OCI-M2 (cell line): ENCODE measurements around the gene HPRT1.

ENCODE experiments used
- DNase-seq: peaks from one replicate; lab custom pipeline; 2025; ENCODE audit not compliant: unreplicated experiment; lab: John Stamatoyannopoulos, UW

Gene HPRT1

DNA sequence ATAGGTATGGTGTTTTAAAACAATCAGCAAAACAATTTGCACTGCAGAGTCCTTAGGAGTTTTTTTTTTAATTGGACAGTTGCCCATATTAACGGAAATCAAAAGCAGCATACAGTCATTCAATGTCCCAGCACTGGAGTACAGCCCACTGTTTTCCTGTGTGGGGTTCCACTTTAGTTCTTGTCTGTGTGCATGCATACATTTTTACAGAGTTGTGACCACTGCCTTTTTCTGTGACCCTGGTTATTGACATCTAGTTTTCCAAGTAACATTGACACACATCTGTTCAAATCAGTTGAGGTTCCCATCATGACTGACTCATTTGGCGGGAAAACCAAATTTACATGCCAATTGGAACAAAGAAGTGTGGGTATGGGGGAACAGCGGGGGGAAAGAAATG, 83.3 kb downstream of the HPRT1 start:
- no peak for DNase-seq

DNA sequence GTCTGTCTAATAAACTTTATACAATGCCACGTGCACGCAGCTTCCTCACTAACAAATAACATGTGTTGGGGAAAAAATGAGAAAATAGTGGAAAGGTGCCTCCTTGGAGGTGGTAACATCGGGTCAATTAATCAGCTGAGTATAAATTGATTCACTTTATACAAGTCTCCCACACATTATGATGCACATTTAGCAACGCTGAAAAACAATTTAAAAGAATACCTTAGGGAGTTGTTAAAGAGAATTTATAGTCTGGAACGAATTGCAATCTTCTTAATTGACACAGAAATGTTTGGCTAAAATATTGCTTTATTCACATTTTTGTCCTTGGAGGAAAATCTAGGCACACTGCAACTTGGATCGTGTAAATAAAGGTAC, 84.2 kb downstream of the HPRT1 start:
- no peak for DNase-seq

DNA sequence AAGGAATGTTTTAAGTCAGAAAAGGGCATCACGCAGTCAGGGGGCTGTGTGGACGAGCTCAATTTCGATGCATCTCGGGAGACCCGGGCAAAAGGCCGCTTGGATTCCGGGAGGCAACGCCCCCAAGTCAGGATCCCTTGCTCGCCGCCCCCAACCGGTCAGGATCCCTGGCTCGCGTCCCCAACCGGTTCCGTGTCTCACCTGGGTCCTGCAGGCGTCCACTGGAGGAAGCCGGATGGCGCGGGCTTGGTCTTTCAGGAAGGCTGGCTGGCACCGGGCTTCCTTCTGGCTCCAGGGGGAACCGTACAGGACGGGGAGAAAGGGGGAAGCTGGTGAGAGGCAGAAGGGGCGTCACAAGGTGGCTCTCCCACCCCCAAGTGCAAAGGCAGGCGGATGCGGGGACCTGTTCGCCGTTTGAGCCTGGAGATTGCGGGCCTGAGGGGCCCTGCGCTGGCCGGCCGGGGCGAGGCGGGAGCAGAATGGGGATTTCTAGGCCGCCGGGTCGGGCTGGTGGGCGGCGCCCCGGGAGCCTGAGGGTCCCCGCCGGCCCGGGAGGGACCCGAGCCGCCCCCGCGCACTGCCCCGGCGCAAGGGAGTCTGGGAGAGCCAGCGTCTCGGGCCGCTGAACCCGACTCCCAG, 84.7 kb downstream of the HPRT1 start:
- DNase-seq: no peak

DNA sequence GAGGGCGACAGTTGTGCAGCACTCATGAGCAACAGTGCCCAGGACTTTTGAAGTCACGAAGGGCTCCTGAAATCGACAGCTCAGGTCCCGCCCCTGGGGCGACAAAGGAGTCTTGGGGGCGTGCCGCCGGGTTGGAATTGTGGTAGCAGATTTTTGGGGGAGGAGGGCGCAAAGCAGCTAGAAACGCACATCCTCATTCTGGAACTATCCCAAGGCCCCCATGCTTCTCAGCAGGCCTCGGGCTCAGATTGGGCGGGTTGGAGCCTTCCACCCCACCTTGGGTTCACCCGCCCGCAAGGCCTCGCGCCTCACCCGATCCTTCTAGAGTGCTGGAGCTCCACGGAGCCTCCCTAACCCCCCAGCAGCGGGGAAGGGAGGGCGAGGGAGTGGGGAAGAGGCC, 85.5 kb downstream of the HPRT1 start:
- DNase-seq: no peak

DNA sequence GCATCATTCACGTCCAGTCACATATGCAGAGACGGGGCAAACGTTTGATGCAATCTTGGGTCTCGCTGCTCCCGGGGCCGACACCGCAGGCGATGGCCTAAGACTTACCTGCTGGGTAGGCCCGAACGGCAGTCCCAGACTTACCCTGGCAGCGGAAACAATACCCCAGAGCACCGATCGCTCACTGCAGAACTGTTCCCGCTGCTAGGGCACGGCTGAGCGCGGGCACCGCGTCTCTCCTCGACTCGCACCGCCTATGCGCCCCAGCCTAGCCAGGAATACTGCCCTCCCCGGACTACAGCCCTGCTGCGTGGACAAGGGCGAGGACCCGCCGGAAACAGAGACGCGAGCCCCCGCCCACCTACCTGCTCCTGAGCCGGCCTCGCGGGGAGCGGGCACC, 86.2 kb downstream of the HPRT1 start:
- no peak for DNase-seq

DNA sequence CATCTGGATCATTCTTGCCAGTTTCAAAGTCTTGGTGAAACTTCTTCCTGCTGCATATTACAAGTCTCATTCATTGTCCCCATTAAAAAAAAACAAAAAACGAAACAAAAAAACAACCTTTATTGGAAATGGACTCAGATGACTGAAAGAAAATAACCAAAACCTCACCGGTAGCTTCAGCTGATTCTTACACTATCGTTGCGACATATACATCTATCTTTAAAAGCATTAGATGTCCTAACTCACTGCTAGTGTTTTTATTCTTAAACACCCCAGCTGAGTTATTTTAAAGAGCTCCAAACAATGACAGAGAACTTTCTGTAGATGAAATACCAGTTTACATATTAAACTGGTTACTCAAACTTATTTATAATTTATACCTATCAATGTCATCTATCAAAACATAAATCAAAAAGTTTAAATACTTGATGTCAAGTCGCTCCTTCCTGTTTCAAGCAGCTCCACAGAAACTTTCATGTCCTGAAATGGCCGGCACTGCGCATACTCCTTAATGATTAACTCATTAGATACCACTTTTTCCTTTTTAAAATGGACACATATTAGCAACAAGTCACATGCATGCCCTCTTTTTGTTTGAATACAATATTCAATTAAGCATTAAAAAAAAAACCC, 87.2 kb downstream of the HPRT1 start:
- no peak for DNase-seq

DNA sequence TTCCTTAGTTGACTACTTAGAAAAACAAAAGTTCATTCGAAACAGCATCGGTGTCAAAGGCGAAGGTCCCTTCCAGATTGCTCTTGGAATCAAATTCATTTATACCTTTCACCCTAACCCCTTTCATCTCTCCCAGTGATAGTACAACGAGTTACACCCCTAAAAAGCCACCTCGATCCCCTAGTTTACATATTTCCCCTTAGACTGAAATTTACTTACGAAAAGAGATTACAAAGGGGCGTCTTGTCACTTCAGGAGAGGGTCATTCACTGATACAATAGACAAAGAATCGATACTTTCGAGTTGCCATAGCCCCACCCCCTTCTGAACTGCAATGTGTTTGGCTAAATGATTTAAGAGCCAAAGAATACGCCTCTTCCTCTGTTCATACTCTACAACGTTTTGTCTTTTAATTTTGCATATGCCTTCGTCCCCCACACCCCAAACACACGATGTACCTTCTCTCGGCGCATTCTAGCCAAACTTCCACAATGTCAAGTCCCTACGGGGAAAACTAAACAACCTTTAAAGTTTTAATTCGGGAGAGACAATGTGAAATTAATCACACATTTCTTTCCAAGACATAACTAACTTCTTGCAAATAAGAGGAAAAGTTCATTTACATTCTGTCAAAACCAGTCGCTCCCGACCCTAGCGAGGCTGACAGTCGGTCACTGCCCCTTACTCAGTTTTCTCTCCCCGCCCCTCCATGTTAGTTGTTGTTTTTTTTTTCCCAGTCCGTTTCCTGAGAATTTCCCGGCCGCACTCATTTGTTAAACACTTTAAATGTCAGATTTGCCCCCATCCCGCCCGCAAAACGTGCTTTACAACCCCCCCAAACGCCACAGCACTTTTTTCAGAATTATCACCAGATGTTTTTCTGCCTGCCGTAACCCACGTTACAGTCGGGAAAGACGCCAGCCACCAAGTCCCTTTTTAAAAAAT, 88.6 kb downstream of the HPRT1 start:
- no peak for DNase-seq
